ENCODE data around the gene FABP2.
"Not testable (repeated sequence)": the region's sequence is repeated elsewhere in the genome, so short reads cannot be mapped to it uniquely, and the experiment has no call there.

The FABP2 gene

DNA sequence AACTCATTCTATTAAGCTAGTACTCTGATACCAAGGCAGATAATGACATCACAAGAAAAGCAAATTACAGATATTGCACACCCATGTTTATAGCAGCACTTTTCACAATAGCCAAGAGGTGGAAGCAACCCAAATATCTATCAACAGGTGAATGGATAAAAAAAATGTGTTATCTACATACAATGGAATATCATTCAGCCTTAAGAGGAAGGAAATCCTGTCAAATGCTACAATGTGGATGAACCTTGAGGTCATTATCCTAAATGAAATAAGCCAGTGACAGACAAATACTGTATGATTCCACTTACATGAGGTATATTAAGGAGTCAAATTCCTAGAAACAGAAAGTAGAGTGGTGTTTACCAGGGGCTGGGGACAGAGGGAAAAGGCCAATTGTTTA is 14.3 kb downstream of the FABP2 start:
- no peak for DNase-seq

DNA sequence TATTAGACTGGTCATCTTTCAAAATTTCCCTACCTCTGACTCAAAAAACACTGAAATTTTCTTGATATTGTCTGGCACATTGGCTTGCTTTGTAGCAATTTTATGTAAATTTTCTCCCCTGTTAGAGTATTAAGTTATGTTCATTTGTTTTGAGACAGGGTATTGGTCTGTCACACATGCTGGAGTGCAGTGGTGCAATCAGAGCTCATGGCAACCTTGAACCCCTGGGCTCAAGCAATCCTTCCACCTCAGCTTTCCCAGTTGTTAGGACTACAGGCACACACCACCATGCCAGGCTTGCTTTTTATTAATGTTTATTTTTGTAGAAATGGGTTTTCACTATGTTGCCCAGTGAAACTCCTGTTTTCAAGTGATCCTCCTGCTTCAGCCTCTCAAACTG is 17.5 kb downstream of the FABP2 start:
- DNase-seq: no peak

GRCh38 chr4:119303587-119304305 is 18.2 kb downstream of the FABP2 start:
- no peak for DNase-seq

GRCh38 chr4:119302073-119302832 is 19.7 kb downstream of the FABP2 start:
- no peak for DNase-seq

- DNase-seq: no peak
These were observed 21.6 kb downstream of the FABP2 start for GRCh38 chr4:119300101-119300978.

GRCh38 chr4:119299741-119300100 is 22.2 kb downstream of the FABP2 start:
- DNase-seq: no peak

GRCh38 chr4:119299260-119299671 is 22.7 kb downstream of the FABP2 start:
- DNase-seq: no peak

- DNase-seq: no peak
These were observed 24.1 kb downstream of the FABP2 start for GRCh38 chr4:119297795-119298194.

- no peak for DNase-seq
These were observed 25.6 kb downstream of the FABP2 start for GRCh38 chr4:119296356-119296755.

DNA sequence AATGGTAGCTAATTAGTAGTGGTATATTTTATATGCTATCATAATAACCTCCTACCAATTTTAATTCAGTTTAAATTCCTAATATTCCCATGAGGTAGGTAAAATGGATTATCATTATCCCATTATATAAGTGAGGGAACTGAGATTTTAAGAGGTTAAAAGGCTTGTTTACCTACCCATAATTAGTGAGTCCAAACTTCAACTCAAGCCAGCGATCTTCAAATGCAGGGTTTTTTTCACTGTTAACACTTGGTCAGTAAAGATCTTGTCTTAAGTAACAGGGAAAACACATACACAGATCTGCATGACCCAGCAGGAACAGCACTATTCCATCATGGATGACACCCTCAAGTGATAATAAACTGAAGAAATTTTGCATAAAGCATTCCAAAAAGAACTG is 31.3 kb downstream of the FABP2 start:
- no peak for DNase-seq

DNA sequence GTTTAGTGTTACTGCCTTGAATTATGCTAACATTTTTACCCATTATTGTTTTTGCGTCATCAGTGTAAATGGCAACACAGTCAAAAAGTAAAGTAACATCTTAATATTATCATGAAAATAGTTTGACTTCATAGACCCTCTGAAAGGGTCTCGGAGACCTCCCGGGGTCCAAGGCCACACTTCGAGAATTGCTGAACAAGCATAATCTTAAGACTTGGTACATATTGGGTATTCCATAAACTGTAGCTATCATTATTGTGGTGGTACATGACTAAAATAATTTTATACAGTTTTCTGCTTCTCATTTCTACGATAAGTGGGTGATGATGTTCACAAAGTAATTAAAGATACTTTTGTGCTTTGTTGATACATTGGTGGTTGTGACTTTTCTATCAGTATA is 32.6 kb downstream of the FABP2 start:
- DNase-seq: no peak

DNA sequence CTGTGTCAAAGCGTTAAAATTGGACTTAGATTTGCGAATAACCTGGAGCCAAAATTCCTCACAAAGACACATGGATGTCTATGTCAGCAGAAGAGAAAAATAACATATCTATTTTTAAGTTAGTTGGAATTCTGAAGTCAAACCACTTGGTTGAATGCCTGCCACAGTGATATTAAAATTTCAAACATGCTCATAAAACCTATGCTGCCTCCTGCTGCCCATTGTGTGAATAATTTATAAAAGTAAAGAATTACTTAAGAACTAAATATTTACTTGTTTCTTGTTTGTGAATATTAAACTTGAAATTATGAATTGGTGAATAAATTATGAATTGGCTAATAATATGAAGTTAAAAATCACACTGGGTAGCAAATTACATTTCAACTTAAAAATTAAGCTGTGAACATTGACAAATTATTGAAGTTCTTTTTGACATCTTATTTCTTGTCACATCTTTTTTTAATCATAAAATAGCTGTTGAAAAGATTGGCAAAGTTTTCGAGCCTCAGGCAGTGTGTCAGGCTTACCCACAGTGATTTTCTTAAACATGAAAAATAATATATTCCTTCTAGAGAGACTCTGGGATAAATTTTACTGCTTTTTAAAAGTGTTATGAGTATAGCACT is 35.4 kb downstream of the FABP2 start:
- no peak for DNase-seq

DNA sequence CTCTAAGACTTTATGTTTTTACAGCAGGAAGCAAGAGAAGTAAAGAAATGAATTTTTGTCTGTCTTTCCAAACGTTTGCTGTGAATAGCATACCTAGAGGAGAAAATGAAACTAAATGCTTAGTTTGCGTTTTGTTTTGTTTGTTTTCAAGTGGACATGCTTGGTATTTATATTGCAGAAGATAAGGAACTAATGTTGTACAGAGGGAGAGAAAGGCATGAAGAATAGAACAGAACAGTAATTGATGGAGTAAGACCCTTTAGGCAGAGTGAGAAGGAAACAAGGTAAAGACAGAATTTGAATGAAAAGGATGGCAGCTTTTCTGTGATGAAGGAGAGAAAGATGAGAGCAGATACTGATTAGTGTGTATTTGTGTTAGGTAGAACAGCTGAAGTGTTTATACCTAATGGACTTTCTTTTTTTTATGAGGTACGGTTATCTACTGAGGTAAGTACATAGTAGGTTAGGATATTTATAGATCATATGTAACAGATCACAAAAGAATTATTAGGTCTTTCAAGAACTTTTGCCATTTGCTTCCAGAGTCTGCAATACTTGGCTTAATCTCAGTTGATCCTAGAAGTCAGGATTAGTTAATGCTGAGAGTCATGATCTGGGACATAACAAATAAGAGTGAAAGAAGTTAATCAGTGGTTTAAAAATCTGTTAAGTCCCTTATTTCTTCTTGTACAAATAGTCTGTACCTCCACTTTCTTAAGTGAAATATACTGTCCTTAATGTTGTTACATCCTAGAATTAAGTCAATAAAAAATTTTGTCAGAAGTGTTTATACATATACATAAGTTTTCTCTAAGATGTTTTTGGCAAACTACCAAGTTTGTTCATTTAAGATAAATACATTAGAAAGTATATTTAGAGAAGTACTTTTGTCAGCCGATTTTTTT is 36.8 kb downstream of the FABP2 start:
- DNase-seq: no peak

DNA sequence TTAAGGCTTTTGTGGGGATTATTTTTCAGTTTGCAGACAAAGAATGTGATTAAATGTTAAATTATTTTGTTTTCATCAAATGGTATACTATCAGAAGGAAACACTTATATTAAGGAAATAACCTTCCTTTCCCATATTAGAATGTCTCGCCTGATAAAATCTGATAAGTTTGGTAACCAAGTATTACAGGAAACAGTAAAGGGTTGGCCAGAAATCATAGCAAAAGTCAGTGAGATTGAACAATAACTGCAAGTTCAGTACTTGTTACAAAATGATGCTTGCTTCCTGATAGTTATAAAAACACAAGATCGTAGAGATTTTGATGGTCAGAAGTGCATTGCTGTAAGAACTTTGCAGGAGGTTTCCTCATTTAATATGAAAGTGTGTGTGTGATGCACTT is 40.5 kb downstream of the FABP2 start:
- no peak for DNase-seq

DNA sequence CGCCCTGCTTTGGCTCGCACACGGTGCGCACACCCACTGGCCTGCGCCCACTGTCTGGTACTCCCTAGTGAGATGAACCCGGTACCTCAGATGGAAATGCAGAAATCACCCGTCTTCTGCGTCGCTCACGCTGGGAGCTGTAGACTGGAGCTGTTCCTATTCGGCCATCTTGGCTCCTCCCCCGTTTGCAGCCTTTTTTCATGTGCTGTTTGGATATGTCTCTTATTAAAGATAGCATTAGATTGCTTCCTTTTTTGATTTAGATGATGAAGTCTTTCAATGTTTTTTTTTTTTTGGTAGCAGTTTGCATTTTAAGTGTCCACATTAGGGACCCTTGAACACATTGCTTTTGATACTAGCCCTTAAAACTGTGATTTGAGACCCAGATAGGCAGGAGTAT is 42.0 kb downstream of the FABP2 start:
- not testable (repeated sequence) for DNase-seq

DNA sequence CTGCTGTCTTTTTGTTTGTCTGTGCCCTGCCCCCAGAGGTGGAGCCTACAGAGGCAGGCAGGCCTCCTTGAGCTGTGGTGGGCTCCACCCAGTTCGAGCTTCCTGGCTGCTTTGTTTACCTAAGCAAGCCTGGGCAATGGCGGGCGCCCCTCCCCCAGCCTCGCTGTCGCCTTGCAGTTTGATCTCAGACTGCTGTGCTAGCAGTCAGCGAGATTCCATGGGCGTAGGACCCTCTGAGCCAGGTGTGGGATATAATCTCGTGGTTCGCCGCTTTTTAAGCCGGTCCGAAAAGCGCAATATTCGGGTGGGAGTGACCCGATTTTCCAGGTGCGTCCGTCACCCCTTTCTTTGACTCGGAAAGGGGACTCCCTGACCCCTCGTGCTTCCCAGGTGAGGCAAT is 42.4 kb downstream of the FABP2 start:
- DNase-seq: not testable (repeated sequence)

DNA sequence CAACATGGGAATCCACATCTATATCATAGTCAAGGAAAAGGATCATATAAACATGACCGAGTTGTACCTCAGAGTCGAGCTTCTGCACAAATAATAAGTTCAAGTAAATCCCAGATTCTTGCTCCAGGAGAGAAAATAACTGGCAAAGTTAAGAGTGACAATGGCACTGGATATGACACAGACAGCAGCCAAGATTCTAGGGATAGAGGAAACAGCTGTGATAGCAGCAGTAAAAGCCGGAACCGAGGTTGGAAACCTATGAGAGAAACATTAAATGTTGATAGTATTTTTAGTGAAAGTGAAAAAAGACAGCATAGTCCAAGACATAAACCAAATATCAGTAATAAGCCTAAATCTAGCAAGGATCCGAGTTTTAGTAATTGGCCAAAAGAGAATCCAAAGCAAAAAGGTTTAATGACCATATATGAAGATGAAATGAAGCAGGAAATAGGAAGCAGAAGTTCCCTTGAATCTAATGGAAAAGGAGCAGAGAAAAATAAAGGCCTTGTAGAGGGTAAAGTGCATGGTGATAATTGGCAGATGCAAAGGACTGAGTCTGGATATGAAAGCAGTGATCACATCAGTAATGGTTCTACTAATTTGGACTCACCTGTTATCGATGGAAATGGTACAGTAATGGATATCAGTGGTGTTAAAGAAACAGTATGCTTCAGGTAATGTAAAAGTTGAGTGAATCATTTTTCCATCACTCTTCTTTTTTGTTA is 50.4 kb downstream of the FABP2 start:
- DNase-seq: no peak

- DNase-seq: no peak
These were observed 53.5 kb downstream of the FABP2 start for GRCh38 chr4:119268466-119268865.
